PC-9 (cell line): ENCODE data around the gene BBC3.

Experiments used
- CTCF ChIP-seq: fragments of 200-600 bp; sonication (generic); conservative IDR thresholded peaks from 2 replicates; pipeline ENCODE4 v1.6.1; 2017; ENCODE audit warnings: mixed run types, antibody characterized with exemption, mild to moderate bottlenecking, moderate library complexity
- EZH2 ChIP-seq: fragments of 200-600 bp; sonication (generic); IDR thresholded peaks from 2 replicates; pipeline ENCODE4 v1.8.0; 2017; ENCODE audit warnings: antibody characterized with exemption, low read depth

DNA sequence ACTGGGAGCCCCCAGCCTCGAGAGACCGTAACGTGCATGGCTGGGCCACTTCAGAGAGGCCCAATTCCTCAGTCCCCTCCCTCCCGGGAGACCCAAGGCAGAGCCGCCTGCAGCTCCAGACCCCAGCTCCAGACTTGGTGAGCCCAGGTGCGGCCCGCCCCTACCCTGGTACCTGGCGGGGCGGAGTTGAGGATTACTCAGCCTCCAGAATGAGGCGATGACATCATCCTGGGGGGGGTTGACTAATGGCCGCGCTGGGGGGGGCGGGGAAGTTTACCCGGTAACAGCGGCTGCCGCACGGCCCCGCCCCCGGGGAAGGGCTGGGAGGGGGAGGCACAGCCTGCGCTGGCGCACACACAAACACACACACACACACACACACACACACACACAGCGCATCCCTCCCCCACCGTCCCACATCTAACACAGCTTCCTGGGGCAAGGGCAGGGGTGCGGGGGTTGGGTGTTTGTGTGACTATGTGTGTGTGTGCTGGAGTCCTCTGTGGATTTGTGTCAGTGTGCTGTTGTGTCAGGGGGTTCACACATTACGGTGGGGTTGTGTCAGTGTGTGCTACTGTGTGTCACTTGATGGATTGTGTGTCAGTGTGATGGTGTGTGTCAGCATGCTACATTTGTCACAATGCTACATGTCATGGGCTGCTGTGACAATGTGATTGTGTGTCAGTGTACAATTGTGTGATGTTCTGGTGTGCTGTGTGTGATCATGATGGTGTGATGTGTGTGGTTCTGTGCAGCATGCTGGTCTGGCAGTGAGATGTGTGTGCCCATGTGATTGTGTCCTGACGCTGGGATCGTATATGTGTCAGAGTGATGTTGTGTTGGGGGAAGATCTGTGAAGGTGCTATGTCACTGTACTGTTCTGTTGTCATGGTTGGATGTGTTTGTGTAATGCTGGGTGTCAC is 10.3 kb upstream of the BBC3 start:
- TF ChIP-seq CTCF, result no peak
- no peak for TF ChIP-seq EZH2
